NCI-H1048 (cell line): Measurements from ENCODE around the gene FARSB.
"Not testable (repeated sequence)": the region's sequence is repeated elsewhere in the genome, so short reads cannot be mapped to it uniquely, and the experiment has no call there.

Experiments
- DNase-seq: peaks from one replicate; lab custom pipeline; 2025; lab: John Stamatoyannopoulos, UW

Gene FARSB

GRCh38 chr2:222655787-222656525 is at the start of gene FARSB:
Gene FARSB (minus strand): TSS chr2:222656092. CDS start chr2:222656073, 19 bp downstream.
- peak; percentile 84 for DNase-seq

GRCh38 chr2:222703886-222704285 is 48.0 kb upstream of the FARSB start:
- DNase-seq = no peak

GRCh38 chr2:222703091-222703490 is 47.2 kb upstream of the FARSB start:
- no peak for DNase-seq

GRCh38 chr2:222701721-222702131 is 45.8 kb upstream of the FARSB start:
- no peak for DNase-seq

GRCh38 chr2:222701233-222701632 is 45.3 kb upstream of the FARSB start:
- no peak for DNase-seq

- DNase-seq = no peak
Measured at GRCh38 chr2:222698276-222698675, 42.4 kb upstream of the FARSB start.

GRCh38 chr2:222693837-222694236 is 37.9 kb upstream of the FARSB start:
- no peak for DNase-seq

- not testable (repeated sequence) for DNase-seq
Measured at GRCh38 chr2:222693413-222693812, 37.5 kb upstream of the FARSB start.

GRCh38 chr2:222690564-222691200 is 34.8 kb upstream of the FARSB start:
- peak; percentile 86 for DNase-seq

- no peak for DNase-seq
Measured at GRCh38 chr2:222689322-222689721, 33.4 kb upstream of the FARSB start.

GRCh38 chr2:222688917-222689316 is 33.0 kb upstream of the FARSB start:
- DNase-seq = no peak

- DNase-seq = no peak
Measured at GRCh38 chr2:222686086-222686750, 30.3 kb upstream of the FARSB start.

- no peak for DNase-seq
Measured at GRCh38 chr2:222683805-222684204, 27.9 kb upstream of the FARSB start.

GRCh38 chr2:222677981-222678380 is 22.1 kb upstream of the FARSB start:
- DNase-seq = no peak

- DNase-seq = no peak
Measured at GRCh38 chr2:222673883-222674282, 18.0 kb upstream of the FARSB start.

- no peak for DNase-seq
Measured at GRCh38 chr2:222673273-222673672, 17.4 kb upstream of the FARSB start.

GRCh38 chr2:222672068-222672401 is 16.1 kb upstream of the FARSB start:
- DNase-seq = no peak

GRCh38 chr2:222671259-222672067 is 15.6 kb upstream of the FARSB start, which contains the start of gene MOGAT1:
Gene MOGAT1 (plus strand): TSS chr2:222671658. CDS start chr2:222671786, 128 bp downstream.
- DNase-seq = no peak

- no peak for DNase-seq
Measured at GRCh38 chr2:222670191-222671038, 14.5 kb upstream of the FARSB start.

- no peak for DNase-seq
Measured at GRCh38 chr2:222669353-222669752, 13.5 kb upstream of the FARSB start.

GRCh38 chr2:222668494-222669154 is 12.7 kb upstream of the FARSB start:
- no peak for DNase-seq
